SK-N-SH (cell line): Measurements from ENCODE around the gene HS6ST3.

Experiments
- CTCF ChIP-seq: fragments of 200-600 bp; sonication (generic); IDR thresholded peaks from 2 replicates; pipeline ENCODE4 v1.6.1; 2017; ENCODE audit warnings: antibody characterized with exemption, mild to moderate bottlenecking, moderate library complexity
- PBX3 ChIP-seq: IDR thresholded peaks from 2 replicates; pipeline ENCODE4; 2012
- TAF1 ChIP-seq: IDR thresholded peaks from 2 replicates; pipeline ENCODE4 v1.6.1; 2012; ENCODE audit warnings: low read depth, mild to moderate bottlenecking, low read length, moderate library complexity, borderline replicate concordance

GRCh38 chr13:96835546-96835945 lies 745.6 kb downstream of the HS6ST3 start:
- TF ChIP-seq CTCF: no peak
- TF ChIP-seq PBX3: no peak
- TF ChIP-seq TAF1: no peak
